Measurements from ENCODE around the gene NOS1AP.
"Not testable (repeated sequence)": the region's sequence is repeated elsewhere in the genome, so short reads cannot be mapped to it uniquely, and the experiment has no call there.

NOS1AP gene

DNA sequence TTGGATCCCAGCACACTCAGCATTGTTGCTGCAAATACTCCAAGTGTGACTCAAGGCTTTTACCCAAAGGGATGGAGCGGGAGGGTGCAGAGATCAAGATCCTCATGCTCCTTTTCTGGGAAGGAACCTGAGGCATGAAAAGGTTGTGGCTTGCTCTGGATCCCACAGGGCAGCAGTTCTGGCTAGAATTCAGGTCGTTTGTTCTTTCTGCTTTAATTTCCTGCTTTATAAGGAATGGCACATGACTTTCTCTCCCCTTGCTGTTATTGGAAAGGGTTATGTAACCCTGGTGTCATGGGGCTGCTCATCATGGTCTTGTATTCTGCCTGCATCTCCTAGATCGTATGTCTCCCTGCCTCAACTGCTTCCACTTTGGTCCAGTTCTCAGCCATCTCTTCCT, 101.6 kb downstream of the NOS1AP start:
- peak; percentile 23 for DNase-seq

DNA sequence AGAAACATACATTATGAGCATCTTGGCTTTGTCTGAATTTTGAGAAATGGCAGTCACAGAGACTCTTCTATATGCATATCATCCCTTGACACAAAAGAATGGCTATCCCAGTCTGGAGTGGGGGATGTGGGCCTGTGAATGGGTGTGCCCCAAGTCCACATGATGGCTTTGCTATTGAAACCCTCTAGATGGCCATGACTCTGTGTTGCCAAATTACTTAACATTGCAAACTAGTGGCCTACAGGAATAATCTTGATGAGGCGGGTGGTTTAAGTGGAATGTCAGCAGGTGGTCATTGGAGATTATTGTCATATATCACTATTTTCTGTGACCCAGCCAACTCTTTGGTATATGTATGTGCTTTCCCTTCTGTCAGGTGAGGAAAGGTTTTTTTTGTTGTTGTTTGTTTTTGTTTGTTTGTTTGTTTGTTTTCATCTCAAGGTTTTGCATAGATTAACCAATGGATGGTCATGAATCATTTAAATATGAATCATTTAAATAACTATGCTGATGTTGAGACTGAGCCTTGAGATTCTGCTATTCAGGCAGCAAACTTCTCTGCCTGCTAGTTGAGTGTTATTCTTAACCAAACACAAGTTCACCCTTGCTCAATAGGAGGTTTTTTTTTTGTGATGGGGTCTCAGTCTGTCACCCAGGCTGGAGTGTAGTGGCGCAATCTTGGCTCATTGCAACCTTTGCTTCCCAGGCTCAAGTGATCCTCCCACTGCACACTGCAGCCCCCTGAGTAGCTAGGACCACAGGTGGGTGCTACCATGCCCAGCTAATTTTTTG, 103.0 kb downstream of the NOS1AP start:
- DNase-seq = no peak

GRCh38 chr1:162173607-162174006, 104.1 kb downstream of the NOS1AP start:
- DNase-seq = not testable (repeated sequence)

- DNase-seq = not testable (repeated sequence)
Measured at GRCh38 chr1:162174027-162174426, 104.5 kb downstream of the NOS1AP start.

GRCh38 chr1:162175379-162176081, 106.0 kb downstream of the NOS1AP start:
- DNase-seq = no peak

DNA sequence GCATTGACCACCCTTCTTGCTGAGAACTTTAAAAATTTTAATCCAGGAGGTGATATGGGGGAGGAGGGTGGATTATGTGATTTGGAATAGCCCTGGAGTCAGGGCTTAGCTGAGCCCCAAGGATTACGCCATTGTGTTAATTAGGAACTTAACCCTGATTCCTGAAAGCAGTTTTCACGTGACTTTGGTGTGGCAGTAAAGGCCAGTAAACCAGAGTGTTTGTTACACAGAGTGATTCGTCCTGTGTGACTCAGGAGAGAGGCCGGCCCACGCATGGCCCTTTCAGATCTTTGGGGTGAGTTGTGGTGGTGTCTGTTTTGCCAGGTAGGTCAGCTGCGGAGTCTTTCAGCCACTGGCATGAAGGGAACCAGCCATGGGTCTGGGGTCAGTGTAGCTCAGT, 107.6 kb downstream of the NOS1AP start:
- no peak for DNase-seq

GRCh38 chr1:162178432-162178831, 108.9 kb downstream of the NOS1AP start:
- no peak for DNase-seq

- no peak for DNase-seq
Measured at GRCh38 chr1:162179121-162179520, 109.6 kb downstream of the NOS1AP start.

- no peak for DNase-seq
Measured at GRCh38 chr1:162180813-162181212, 111.3 kb downstream of the NOS1AP start.

DNA sequence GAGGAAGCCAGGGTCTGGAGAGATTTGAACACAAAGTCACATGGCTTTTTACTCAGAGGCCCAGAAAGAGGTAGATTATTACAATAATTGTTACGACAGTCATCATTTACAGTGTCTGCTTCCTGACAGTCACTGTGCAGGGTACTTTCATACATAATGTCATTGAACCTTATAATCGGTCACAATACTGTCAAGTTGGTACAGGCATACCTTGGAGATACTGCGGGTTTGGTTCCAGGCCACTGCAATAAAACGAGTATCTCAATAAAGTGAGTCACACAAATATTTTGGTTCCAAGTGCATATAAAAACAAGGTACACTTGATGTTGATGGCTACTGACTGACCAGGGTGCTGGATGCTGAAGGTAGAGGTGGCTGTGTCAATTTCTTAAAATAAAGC, 112.6 kb downstream of the NOS1AP start:
- DNase-seq = no peak

GRCh38 chr1:162185314-162186025, 116.0 kb downstream of the NOS1AP start:
- peak; percentile 75 for DNase-seq

DNA sequence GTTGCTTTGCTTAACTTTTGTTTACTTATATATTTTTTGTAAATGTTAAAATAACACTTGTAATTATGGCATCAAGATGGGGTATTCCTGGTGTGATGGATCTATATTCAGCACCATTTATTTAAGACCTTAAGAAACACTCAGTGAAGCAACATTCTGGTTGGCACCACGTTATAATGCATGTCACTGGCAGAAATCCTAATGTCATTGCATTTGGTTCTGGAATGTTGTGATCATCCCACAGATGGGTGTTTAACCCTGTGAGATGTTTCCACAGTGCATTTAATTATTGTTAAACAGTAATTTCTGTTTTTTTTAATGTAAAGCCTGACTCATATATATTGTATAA, 116.5 kb downstream of the NOS1AP start:
- DNase-seq = peak; percentile 71

GRCh38 chr1:162186406-162186805, 116.9 kb downstream of the NOS1AP start:
- no peak for DNase-seq

GRCh38 chr1:162187687-162188276, 118.3 kb downstream of the NOS1AP start:
- peak; percentile 23 for DNase-seq

- no peak for DNase-seq
Measured at GRCh38 chr1:162189345-162189744, 119.9 kb downstream of the NOS1AP start.

DNA sequence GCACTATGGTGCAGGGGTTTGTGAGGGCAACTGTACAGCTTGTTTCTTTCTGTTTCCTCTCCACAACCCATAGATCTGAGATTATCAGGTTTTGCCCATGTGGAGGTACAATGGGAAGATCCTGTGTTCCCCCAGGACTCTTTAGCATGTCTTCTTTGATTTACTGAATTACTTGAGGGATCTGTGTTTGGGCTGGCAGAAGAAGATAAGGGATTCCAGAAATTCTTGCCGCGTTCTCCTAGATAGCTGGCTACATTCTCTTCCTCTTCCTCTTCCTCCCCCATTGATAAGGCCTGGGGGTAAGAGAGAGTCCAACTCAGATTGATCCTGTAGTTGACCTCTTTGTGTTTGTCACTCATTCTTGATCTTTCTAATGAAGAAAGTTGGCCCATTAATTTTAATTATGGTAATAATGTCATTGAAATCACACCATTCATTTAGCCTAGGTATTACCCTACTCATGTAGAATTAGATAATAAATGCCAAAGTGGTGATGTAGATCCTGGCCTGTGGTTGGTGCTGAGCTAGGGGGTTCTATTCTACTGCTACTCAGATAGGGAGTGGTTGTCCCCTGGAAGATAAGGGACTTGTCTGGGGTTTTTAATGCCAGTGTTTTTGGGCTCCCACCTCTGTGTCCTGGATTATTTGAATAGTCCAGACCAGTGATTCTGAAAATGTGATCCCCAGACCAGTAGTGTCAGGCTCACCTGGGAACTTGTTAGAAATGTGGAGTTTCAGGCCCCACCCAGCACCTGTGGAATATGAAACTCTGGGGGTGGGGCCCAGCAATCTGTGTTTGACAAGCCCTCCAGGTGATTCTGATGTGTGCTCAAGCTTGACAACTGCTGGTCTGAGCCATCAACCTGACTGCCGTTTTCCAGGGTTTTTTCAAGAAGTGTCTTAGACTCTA, 122.2 kb downstream of the NOS1AP start:
- no peak for DNase-seq

GRCh38 chr1:162192306-162192678, 122.8 kb downstream of the NOS1AP start:
- DNase-seq = no peak

GRCh38 chr1:162192763-162193162, 123.3 kb downstream of the NOS1AP start:
- DNase-seq = no peak

DNA sequence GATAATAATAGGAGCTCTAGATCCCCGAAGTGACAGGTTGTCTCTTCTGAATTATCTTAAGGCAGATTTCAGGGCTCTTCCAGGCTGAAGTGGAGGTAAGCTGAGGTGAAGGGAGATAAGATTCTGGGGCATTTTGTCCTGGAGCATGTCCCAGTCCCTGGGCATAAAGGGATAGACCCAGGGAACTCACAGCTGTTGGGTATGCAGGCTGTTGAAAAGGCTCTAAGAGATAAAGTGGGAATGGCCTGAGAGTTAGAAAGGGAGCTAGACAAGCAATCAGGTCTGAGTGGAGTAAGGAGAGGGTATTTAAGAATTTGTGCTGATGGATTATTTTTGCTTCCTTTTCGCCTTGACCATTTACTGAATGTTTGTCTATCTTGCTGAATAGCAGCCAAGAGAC, 123.7 kb downstream of the NOS1AP start:
- DNase-seq = no peak

DNA sequence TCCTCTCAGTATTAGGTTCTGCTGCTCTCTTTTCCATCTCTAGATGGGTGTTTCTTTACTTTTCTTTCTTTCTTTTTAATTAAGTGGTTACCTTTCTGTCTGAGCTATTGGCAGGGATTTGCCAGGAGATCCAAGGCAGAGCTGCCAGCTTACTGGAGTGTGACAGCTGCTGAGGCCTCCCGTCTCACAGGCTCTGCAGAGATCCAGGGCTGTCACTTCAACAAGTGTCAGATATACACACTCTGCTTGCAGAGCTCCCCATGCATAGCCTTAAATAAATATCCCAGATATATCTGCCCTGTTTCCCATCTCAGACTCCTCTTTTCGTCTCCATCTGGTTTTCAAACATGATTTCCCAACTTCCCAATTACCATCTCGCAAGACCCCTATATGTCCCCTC, 124.3 kb downstream of the NOS1AP start:
- DNase-seq = no peak

DNA sequence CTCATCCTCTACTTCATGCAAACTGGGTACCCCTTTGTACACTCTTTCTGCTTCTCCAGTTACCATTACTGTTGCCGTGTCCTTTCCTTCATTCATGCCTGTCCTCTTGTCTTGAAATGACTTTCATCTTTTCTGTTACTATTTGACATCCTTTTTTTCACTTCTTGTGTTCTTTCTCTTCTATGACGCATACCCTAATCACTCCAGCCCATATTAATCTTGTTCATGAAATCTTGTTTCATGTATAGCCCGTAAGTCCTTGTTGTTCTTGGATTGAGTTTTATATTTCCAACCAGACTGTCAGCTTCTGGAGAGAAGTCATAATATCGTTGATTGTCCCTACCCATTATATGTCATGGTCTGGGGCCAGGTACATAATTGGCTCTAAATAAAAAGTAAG, 126.1 kb downstream of the NOS1AP start:
- DNase-seq = no peak

- DNase-seq = no peak
Measured at GRCh38 chr1:162196387-162196786, 126.9 kb downstream of the NOS1AP start.
